Measurements from ENCODE around the gene PJA2.
"Not testable (repeated sequence)": the region's sequence is repeated elsewhere in the genome, so short reads cannot be mapped to it uniquely, and the experiment has no call there.

PJA2 gene, protein sequence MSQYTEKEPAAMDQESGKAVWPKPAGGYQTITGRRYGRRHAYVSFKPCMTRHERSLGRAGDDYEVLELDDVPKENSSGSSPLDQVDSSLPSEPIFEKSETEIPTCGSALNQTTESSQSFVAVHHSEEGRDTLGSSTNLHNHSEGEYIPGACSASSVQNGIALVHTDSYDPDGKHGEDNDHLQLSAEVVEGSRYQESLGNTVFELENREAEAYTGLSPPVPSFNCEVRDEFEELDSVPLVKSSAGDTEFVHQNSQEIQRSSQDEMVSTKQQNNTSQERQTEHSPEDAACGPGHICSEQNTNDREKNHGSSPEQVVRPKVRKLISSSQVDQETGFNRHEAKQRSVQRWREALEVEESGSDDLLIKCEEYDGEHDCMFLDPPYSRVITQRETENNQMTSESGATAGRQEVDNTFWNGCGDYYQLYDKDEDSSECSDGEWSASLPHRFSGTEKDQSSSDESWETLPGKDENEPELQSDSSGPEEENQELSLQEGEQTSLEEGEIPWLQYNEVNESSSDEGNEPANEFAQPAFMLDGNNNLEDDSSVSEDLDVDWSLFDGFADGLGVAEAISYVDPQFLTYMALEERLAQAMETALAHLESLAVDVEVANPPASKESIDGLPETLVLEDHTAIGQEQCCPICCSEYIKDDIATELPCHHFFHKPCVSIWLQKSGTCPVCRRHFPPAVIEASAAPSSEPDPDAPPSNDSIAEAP

DNA sequence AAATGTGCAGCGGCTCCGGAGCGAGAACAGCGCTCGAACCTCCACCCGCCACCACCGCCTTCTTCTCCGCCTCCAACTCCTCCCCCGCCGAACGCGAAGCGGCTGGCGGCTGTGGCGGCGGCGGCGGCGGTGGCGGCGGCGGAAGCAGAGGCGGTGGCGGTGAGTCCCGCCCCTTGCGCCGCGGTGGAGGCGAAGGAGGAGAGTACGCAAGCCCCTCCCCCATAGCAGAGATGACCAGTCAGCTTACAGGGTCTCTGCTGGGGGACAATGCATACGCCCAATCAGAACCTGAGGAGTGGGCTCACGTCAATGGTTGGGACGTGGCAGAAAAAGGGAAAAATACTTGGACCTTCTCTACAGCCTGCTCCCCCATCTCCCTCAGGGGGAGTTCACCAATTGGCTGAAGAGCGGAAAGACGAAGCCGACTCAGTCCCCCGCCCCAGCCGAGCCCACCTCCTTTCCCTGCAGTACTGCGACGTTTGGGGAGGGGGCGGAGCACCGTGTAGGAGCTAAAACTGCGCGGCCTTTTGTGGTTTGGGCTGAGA, at the start of gene PJA2:
Gene PJA2 (minus strand): TSS at position 131 of the 545 bp plus-strand sequence. CDS start 26,541 bp downstream, outside the sequence.
- DNase-seq = peak; percentile 92

GRCh38 chr5:109455598-109456096, 45.9 kb upstream of the PJA2 start:
- DNase-seq = no peak

DNA sequence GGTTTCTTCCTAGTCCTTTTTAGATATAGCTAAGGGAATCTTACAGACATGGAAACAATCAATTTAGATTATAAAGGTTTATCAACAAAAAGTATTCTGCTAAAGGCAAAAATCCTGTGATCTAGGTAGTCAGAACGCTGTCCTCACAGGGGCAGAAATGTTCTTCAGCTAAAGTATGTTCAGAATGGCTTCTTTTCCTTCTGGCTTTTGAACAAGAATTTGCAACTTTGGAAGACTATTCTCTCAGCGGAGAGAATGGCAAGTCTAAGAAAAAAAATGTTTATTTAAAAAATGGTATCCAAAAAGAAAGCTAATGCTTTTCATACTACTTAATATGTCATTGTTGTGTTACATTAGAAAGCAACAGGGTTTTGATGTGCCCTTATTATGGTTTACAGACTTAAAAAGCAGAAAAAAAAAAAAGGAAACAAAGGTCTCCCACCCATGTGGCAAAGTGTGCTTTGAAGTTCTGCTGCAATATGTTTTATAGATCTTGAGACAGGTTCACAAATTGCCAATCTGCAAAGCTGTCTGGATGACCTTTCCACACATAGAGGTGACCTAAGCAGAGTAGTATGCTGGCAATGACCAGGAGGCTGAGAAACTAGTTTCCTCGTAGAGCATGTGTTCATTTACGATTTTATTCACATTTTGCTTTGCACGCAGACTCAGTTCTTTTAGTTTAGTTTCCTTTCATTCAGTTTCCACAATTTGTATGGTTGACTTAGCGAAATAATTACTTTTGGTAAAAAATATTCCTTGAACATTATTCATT, 45.1 kb upstream of the PJA2 start:
- DNase-seq = no peak

DNA sequence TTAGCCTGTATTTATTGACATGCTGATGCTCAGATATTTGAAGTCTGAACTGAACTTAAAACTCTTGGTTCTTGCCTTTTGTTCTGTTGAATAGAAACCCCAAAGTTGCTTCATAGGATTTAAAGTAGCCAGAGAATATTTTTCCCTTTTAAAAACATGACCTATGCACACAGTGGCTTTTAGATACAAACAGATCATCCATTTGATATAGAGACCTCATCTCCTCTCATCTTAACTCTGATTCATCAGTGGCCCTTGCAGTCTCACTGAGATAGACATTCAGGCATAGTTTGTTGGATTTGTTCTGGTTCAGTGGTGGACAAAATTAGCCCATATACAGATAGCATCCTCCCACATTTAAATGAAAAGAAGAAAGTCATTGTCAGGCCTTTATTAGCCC, 43.5 kb upstream of the PJA2 start:
- no peak for DNase-seq

GRCh38 chr5:109452661-109453060, 42.9 kb upstream of the PJA2 start:
- no peak for DNase-seq

- no peak for DNase-seq
Observed at GRCh38 chr5:109451146-109451545, 41.4 kb upstream of the PJA2 start.

- DNase-seq = no peak
Observed at GRCh38 chr5:109450129-109450877, 40.5 kb upstream of the PJA2 start.

DNA sequence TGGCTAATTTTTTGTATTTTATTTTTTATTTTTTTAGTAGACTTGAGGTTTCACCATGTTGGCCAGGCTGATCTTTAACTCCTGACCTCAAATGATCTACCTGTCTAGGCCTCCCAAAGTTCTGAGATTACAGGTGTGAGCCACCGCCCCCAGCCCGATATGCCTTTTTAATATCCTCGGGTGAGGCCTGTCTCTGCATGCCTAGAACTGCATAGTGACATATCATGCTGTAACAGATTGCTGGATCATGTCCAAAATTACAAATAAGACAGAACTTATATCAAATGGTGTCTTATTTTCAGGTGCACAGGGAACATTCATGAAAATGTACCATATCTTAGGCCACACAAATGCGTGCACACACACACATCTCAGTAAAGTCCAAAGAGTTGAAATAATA, 39.1 kb upstream of the PJA2 start:
- DNase-seq = no peak

DNA sequence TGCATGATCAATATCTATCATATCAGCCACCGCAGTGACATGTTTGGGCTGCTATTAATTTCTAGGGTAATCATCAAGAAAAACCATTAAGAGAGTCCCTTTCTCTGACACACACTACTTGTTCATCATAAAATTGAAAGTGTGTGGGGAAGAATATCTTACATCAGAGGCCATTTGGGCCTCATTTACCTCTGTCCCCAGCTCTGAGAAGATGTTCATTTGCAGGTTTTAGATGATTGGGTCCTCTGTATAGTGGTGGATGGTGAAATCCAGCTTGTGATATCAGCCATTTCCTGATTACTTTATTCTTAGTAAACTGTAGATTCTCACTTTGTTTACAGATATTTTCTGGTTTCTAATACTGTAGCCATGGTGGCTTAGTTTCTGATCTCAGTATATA, 29.8 kb upstream of the PJA2 start:
- no peak for DNase-seq

DNA sequence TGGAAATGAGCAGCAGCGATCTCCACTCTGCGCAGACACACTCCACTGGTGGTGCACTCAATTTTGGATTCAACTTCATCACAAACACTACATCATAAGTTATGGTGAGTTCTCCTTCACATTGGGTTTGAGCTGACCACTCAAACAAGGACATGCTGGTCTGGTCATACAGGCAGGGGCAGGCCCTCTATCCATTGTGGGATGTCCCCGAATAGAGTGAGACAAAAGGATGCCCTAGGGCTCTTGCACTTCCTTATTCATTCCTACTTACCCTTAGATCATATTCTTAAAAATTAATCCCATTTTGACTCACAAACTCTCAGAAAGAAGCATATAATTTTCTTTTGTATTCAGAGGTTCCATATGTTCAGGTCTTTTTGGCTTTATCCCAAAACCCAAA, 16.3 kb upstream of the PJA2 start:
- DNase-seq = no peak

DNA sequence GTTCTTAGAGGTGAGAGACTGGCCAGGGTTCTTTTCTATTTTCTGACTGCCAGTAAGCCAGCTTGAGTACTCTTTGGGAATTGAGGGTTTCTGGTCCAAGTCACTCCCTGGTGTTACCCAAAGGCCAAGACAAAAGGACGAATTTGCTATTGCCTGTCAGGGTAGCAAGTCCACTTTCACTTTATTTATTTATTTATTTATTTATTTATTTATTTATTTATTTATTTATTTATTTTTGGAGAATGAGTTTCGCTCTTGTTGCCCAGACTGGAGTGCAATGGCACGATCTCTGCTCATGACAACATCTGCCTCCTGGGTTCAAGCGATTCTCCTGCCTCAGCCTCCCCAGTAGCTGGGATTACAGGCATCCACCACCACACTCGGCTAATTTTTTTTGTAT, 15.7 kb upstream of the PJA2 start:
- not testable (repeated sequence) for DNase-seq

DNA sequence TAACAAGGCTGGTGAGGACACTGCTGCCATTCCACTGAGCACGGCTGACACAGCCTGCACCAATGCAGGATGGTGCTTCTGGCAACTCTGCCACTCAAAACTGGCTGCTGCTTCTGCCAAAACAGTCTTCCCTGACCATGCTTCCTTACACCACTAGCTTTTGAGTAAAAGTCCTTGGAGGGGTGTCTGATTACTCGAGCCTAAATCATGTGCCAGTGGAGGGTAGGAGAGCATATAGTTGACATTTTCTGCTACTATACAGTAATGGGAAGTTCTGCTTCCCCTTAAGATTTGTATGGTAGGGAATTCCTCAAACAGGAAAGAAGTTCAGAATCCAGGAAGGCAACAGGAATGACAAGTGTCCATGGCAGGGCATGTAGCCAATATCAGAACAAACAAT, 12.2 kb upstream of the PJA2 start:
- no peak for DNase-seq

GRCh38 chr5:109418712-109419352, 9.1 kb upstream of the PJA2 start:
- no peak for DNase-seq

DNA sequence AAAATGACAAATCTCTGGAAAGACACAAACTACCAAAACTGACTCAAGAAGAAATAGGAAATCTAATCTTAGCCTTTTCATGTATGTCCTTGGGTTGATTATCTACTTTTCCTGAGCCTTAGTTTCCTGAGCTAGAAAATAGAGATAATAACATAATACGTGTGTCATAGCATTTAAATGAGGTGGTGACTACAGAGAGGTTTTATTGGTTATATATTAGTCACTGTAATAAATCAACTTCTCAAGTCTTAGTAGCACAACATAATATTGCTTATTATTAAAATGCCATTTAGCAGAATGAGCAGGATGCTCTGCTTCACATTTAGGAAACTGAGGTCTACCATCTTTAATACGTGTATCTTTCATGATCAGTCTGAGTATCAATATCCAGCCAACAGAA, 7.1 kb upstream of the PJA2 start:
- no peak for DNase-seq

- not testable (repeated sequence) for DNase-seq
Observed at GRCh38 chr5:109413921-109414461, 4.2 kb upstream of the PJA2 start.

DNA sequence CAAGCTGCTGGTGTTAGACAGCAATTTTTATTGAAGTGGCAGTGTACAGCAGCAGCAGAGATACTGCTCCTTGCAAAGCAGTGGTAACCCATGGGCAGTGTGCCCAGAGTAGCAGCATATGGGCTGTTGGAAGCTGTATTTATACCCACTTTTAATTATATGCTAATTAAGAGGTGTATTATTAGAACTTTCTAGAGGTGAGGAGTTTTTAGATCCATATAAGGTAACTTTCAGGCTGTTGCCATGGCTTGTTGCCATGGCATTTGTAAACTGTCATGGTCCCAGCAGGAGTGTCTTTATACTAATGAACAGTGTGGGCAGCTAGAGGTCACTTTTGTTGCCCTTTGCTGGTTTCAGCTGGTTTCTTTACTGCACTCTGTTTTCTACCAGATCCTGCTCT, 3.7 kb upstream of the PJA2 start:
- peak; percentile 31 for DNase-seq

- DNase-seq = no peak
Observed at GRCh38 chr5:109412981-109413402, 3.2 kb upstream of the PJA2 start.

DNA sequence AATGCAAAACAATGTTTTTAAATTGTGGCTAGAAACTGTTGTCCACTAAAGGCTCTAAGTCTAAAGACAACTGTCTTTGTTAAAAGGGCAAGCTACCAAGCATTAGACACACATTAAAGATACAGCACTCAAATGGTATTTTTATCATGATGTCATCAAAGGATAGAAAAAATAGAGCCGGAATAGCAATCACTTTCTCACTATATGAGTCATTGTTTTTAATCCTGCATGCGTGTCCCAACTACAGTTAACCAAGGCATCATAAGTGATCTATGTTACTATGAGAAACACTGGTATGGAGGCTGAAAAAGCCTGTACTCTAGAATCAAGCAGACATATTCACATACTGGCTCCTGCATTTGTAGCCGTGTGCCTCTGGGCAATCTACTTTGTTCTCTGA, 1.9 kb upstream of the PJA2 start:
- no peak for DNase-seq

GRCh38 chr5:109411149-109411514, 1.4 kb upstream of the PJA2 start:
- no peak for DNase-seq

DNA sequence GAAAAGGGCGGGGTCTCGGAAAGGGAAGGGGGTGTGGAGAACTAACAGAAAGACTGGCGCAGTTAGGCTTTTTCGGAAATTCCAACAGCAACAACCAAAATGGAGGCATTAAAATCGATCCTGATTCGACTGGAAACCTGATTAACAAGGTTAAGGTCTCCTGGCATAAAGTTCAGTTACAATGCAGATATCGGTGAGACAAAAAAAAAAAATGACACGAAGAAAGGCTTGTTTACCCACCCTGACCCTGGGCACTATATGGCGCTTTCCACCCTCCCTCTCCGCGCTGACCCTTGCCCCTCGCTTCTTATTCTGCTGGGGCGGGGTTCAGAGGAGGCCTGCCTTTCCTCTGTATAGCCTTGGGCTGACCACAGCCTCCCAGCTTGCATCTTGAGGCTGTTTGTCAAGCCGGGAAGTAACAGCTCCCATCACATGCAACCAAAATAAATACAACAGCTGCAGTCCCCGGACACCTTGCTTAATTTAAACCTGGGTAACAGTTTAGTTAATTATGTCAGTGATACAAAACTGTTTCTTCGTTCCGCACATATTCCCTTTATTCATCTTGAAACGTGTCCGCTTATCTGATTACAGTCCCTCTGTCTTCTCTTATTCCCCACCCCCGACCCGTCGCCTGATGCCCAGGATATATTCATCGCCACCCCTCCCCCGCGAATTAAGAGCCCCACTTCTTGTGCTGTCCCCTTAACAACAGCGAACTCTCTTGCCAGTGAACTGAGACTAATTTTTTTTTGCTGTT, 795 bp upstream of the PJA2 start:
- DNase-seq = no peak

All from NCI-H2081 treated with DMSO at 0.1 percent for 48 hours (cell line).